HG03442 (cell line): ENCODE results near the gene MAN2B2.

ENCODE experiments used
- ATAC-seq: cut with Tn5 transposase; IDR thresholded peaks from one replicate; pipeline ENCODE4 v1.9.1; 2021; ENCODE audit warnings: mild to moderate bottlenecking, moderate library complexity; ENCODE audit not compliant: unreplicated experiment

MAN2B2 gene

GRCh38 chr4:6546091-6546490 is 28.9 kb upstream of the MAN2B2 start:
- no peak for ATAC-seq

- ATAC-seq = no peak
Observed at GRCh38 chr4:6546681-6547447, 28.1 kb upstream of the MAN2B2 start.

- no peak for ATAC-seq
Observed at GRCh38 chr4:6548201-6548881, 26.6 kb upstream of the MAN2B2 start.

- no peak for ATAC-seq
Observed at GRCh38 chr4:6548882-6549230, 26.1 kb upstream of the MAN2B2 start.

GRCh38 chr4:6549445-6549844 is 25.5 kb upstream of the MAN2B2 start:
- no peak for ATAC-seq

- no peak for ATAC-seq
Observed at GRCh38 chr4:6549890-6550620, 24.9 kb upstream of the MAN2B2 start.

- ATAC-seq = no peak
Observed at GRCh38 chr4:6550821-6551220, 24.2 kb upstream of the MAN2B2 start.

GRCh38 chr4:6551660-6552059 is 23.3 kb upstream of the MAN2B2 start:
- no peak for ATAC-seq

- ATAC-seq = no peak
Observed at GRCh38 chr4:6555519-6555918, 19.5 kb upstream of the MAN2B2 start.

- no peak for ATAC-seq
Observed at GRCh38 chr4:6556263-6556662, 18.7 kb upstream of the MAN2B2 start.

GRCh38 chr4:6557185-6557584 is 17.8 kb upstream of the MAN2B2 start:
- no peak for ATAC-seq

GRCh38 chr4:6557856-6558255 is 17.1 kb upstream of the MAN2B2 start:
- no peak for ATAC-seq

GRCh38 chr4:6560416-6561172 is 14.4 kb upstream of the MAN2B2 start:
- no peak for ATAC-seq

- no peak for ATAC-seq
Observed at GRCh38 chr4:6561173-6561516, 13.8 kb upstream of the MAN2B2 start.

GRCh38 chr4:6561706-6562371 is 13.2 kb upstream of the MAN2B2 start:
- no peak for ATAC-seq

GRCh38 chr4:6562931-6563901 is 11.8 kb upstream of the MAN2B2 start:
- no peak for ATAC-seq

- ATAC-seq = no peak
Observed at GRCh38 chr4:6563935-6564645, 10.9 kb upstream of the MAN2B2 start.

GRCh38 chr4:6565691-6566390 is 9.1 kb upstream of the MAN2B2 start:
- ATAC-seq = no peak
